RWPE2 (cell line): ENCODE data around the gene SLC38A9.

Source experiments
- ATAC-seq: fragments of 200-7000 bp; cut with Tn5 transposase; 3 replicates; pipeline ENCODE4 v1.9.1; 2021; ENCODE audit warnings: low read depth
- DNase-seq: peaks from one replicate; pipeline ENCODE4 v3.0.0-alpha.2; 2020; ENCODE audit warnings: low spot score
- H3K27ac ChIP-seq: fragments of 450-650 bp; 2 replicates; pipeline ENCODE4 v1.5.1; 2017; ENCODE audit warnings: mild to moderate bottlenecking; ENCODE audit not compliant: poor library complexity, severe bottlenecking
- H3K27me3 ChIP-seq: fragments of 250-450 bp; sonication (Bioruptor Pico); 2 replicates; pipeline ENCODE4 v1.5.1; 2021; ENCODE audit warnings: mild to moderate bottlenecking, moderate library complexity; ENCODE audit not compliant: insufficient read depth, poor library complexity, severe bottlenecking
- H3K36me3 ChIP-seq: fragments of 250-450 bp; sonication (Bioruptor Pico); 2 replicates; pipeline ENCODE4 v1.5.1; 2020; ENCODE audit warnings: low read depth, mild to moderate bottlenecking, moderate library complexity
- H3K4me1 ChIP-seq: fragments of 250-450 bp; sonication (Bioruptor Pico); 2 replicates; pipeline ENCODE4 v1.5.1; 2021; ENCODE audit warnings: mild to moderate bottlenecking, moderate library complexity; ENCODE audit not compliant: insufficient read depth, poor library complexity, severe bottlenecking
- H3K4me3 ChIP-seq: fragments of 250-450 bp; sonication (Bioruptor Pico); 2 replicates; pipeline ENCODE4 v1.5.1; 2021; ENCODE audit warnings: mild to moderate bottlenecking, moderate library complexity; ENCODE audit not compliant: severe bottlenecking
- H3K9me3 ChIP-seq: fragments of 250-450 bp; sonication (Bioruptor Pico); 2 replicates; pipeline ENCODE4 v1.5.1; 2021; ENCODE audit warnings: mild to moderate bottlenecking, moderate library complexity; ENCODE audit not compliant: severe bottlenecking
- CTCF ChIP-seq: fragments of 450-650 bp; IDR thresholded peaks from one replicate; pipeline ENCODE4 v1.5.1; 2017; ENCODE audit warnings: mild to moderate bottlenecking, moderate library complexity; ENCODE audit not compliant: poor library complexity, severe bottlenecking

SLC38A9 gene

GRCh38 chr5:55621229-55621628, 90.9 kb downstream of the SLC38A9 start:
- Histone ChIP-seq H3K27ac (no peak overlapping the region), H3K9me3 (no peaks in the 10 kb centered on the region), H3K4me1 (no peaks in the 10 kb centered on the region), H3K27me3 (no peaks in the 10 kb centered on the region), H3K36me3 (peaks cover 3% of the 10 kb centered on the region; the same call in 1 of the 2 replicates), H3K4me3 (no peak overlapping the region)
- DNase-seq = no peak
- no peak for TF ChIP-seq CTCF
- no peak for ATAC-seq

DNA sequence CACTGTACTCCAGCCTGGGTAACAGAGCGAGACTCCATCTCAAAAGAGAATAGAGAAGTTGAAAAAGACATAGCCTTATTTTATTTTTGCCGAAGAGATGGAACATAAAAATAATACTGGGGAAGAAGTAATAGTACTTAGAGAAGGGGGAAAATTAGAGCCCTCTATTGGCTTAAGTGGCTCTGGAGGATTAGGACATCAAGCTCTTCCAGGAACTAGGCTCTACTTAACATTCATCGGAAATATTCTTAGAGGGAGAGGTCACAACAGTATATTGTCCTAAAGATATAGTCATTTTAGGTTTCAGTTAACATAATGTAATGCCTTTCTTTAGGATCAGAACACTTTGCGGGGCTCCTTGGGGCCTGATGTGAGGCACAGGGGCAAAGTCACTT, 91.4 kb downstream of the SLC38A9 start:
- ATAC-seq (no peak), DNase-seq (no peak)
- Histone ChIP-seq H3K4me1 (no peaks in the 10 kb centered on the region), H3K36me3 (no peaks in the 10 kb centered on the region), H3K9me3 (no peaks in the 10 kb centered on the region), H3K27me3 (no peaks in the 10 kb centered on the region), H3K27ac (no peak overlapping the region), H3K4me3 (no peak overlapping the region)
- TF ChIP-seq CTCF = no peak

DNA sequence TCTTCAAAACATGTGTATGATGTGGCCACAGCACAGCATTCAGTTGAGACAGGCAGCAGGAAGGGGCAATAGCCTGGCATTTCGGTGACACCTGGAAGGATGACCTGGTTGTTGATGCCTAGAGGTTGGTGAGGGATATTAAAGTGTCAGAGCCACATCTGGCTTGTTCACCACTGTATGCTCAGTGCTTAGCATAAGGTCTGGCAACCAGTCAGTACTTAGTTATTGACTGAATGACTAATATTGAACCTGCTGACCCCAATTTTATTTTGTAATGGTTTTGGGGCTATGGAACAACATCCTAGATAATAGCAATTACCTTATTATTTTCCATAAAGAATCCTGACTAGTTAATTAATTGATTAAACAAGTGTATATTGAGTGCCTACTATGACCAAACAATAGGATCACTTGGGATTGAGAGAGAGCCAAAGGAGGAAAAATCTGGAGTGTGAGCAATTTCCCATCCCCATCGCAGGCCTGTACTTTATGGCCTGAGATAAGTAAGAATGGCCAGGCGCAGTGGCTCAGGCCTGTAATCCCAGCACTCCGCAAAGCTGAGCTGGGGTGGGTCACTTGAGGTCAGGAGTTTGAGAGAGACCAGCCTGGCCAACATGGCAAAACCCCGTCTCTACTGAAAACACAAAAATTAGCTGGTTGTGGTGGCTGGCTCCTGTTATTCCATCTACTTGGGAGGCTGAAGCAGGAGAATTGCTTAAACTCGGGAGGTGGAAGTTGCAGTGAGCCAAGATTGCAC, 91.9 kb downstream of the SLC38A9 start:
- H3K9me3 ChIP-seq = no peaks in the 10 kb centered on the region
- H3K27me3 ChIP-seq = no peaks in the 10 kb centered on the region
- H3K4me1 ChIP-seq = no peaks in the 10 kb centered on the region
- H3K4me3 ChIP-seq = no peak overlapping the region
- TF ChIP-seq CTCF = no peak
- H3K36me3 ChIP-seq = no peaks in the 10 kb centered on the region
- ATAC-seq (no peak), DNase-seq (no peak)
- H3K27ac ChIP-seq = no peak overlapping the region

- ATAC-seq (no peak), DNase-seq (no peak)
- Histone ChIP-seq H3K4me3 (no peak overlapping the region), H3K36me3 (no peaks in the 10 kb centered on the region), H3K4me1 (no peaks in the 10 kb centered on the region), H3K9me3 (no peaks in the 10 kb centered on the region), H3K27me3 (no peaks in the 10 kb centered on the region), H3K27ac (no peak overlapping the region)
- TF ChIP-seq CTCF = no peak
Measured at GRCh38 chr5:55618318-55618717, 93.8 kb downstream of the SLC38A9 start.

- TF ChIP-seq CTCF = no peak
- no peaks in the 10 kb centered on the region for H3K36me3 ChIP-seq
- no peaks in the 10 kb centered on the region for H3K27me3 ChIP-seq
- H3K4me3 ChIP-seq = no peak overlapping the region
- no peak overlapping the region for H3K27ac ChIP-seq
- DNase-seq (no peak), ATAC-seq (no peak)
- H3K4me1 ChIP-seq = no peaks in the 10 kb centered on the region
- H3K9me3 ChIP-seq = no peaks in the 10 kb centered on the region
Measured at GRCh38 chr5:55613112-55613868, 98.8 kb downstream of the SLC38A9 start.
